A673 (cell line): ENCODE measurements around the gene ZNF322.

Experiments used
- CTCF ChIP-seq: fragments of 300-800, 200-600 bp; sonication (generic); conservative IDR thresholded peaks from 2 replicates; pipeline ENCODE4 v1.5.1; 2017; ENCODE audit warnings: low read depth, mild to moderate bottlenecking, antibody characterized with exemption, low read length, moderate library complexity, mixed read lengths
- EZH2 ChIP-seq: fragments of 200-600 bp; sonication (generic); IDR thresholded peaks from 2 replicates; pipeline ENCODE4 v1.6.1; 2017; ENCODE audit warnings: borderline replicate concordance, low read depth, mild to moderate bottlenecking, mixed read lengths, antibody characterized with exemption, low read length; ENCODE audit not compliant: poor library complexity, severe bottlenecking

- TF ChIP-seq CTCF = no peak
- TF ChIP-seq EZH2 = no peak
Measured at GRCh38 chr6:26600759-26601158, 58.8 kb downstream of the ZNF322 start.
